Measurements from ENCODE around the gene TSFM.
A peak's percentile ranks its signal among the peaks of the same experiment; 100 is the strongest.

TSFM gene

DNA sequence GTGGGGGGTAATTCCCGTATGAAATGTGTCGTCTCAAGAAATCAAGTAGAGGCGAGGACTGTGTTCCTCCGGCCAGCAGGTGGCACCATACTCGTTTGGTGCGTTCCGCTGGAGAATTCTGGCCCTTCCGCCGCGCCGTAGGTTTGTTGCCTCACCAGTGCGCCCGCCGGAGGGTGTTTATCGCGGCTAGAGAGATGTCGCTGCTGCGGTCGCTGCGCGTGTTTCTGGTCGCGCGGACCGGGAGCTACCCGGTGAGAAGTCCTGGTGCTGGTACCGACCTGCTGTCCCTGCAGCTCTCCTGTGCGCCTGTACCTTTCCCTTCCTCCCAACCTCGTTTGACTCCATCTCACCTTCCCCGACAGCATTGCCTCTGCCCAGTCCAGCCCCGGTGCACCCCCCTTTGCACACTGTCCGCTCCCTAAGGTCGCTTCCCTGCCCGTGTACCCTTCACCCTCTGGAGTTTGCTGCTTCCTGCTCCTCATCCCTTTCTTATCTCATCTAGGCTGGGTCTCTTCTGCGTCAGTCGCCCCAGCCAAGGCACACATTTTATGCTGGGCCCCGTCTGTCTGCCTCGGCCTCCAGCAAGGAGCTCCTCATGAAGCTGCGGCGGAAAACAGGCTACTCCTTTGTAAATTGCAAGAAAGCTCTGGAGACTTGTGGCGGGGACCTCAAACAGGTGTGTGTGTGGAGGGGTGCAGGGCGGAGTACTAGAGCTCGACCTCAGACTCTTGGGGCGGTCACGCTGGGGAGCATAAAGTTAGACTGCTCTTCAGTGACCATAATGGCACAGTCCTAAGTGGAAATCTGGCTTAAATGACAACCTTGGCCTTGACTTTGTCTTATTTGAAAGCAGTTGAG is at the start of gene TSFM:
TSS of gene TSFM (plus strand) at position 180 of the 858 bp plus-strand sequence. CDS start at position 195, 15 bp downstream.
- DNase-seq (ENCODE audit: low read depth in 4 of 4, low spot score in 1 of 4), result peak; percentile 95 to 100 (median 96)

DNA sequence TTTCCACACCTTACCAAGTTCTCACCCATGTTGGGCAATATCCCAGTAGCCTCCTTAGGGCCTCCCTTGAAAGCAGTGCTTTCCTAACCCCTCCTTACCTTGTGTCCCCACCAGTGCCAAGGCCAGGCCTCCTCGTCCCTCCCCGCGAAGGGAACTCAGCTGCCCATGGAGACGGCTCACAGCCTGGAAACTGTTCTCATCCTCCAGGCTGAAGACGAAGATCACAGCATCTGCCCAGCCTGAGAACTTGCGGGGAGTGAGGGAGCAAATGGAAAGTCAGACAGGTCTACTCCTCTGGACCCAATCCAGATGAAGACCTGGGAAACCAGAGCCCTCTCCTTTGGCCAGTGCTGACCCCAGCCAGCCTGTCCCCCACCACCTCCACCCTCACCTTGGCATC is 48.7 kb upstream of the TSFM start:
- no peak for DNase-seq (ENCODE audit: low read depth in 4 of 4, low spot score in 1 of 4)

DNA sequence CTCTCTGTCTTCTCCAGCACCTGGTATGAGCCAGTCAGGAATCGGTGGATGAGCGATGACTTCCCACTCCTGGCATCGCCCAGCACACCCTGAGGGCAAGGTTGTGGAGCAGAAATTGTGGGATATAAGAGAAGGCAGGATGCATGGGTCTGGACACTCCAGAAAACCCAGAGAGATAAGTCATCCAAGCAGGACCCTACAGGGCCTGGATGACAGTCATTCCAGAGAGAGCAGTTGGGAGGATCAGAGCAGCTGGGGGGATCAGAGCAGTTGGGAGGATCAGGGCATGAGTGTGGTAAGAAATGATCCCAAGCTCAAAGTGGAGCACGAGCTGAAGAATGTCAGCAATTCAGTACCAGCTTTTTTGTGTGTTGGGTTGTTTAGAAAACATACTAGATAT is 48.0 kb upstream of the TSFM start:
- no peak for DNase-seq (ENCODE audit: low read depth in 4 of 4, low spot score in 1 of 4)

DNA sequence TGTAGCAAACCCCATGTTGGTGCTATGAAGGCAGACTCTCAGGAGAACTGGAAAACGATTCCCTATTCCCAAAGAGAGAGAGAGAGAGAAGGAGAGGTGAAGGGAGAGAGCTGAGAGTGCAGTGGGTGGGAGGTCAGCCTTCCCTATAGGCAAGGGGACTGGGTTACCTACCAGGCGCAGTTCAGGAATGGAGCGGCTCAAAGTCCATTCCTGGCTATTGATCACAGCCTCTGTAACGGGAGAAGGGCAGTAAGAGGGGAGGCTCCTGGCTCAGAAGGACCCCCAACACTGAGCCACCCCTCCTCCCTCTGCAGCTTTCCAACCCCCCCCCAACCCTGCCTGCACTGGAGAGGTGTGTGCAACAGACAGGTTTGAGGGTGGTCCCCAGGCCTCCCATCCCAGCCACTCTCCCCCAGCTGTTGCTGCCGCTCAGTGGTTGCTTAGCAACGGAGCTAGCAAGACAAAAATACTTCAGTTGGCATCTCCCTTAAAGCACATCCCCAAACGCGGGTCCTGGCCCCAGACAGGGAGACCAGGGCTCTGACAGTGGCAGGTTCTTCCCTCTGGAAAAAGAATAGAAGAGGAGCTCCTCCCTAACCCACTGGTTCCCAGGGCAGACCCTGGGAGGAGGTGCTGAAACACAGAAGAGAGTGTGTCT is 47.3 kb upstream of the TSFM start:
- no peak for DNase-seq (ENCODE audit: low read depth in 4 of 4, low spot score in 1 of 4)

DNA sequence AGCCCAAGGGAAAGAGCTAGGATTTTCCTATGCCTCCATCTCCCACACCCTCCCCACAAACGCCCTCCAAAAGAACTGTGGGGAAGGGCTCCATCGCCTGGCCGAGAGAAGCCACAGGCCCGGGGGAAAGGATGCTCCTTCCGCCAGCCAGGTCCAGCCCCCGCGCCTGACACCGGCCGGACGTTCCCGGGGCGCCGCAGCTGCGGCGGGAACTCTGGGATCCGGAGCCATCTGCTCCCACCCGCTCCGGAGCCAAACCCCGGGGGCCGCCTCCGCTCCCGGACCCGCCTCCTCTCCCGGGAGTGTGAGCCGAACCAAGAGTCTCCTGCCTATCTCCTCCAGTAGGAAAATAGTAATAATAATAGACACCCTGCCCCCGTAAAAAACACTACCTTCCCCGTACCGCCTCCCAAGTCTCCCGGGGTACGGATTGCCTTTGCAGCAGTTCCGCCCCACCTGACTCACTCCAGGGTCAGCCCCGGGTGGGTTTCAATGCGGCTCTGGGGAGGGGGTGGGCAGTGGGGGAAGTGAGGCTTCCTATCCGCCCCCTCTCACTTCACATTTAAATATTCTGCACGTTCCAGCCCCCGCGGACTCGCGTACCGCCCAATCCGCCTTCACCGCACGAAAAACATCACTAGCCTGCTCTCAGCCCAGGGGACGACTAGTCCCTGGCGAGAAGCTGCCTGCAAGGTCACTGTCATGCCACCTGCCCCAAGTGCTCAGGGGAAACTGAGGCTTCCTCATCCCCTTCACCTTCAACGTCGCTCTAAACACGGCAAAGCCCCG is 46.4 kb upstream of the TSFM start:
- no peak for DNase-seq (ENCODE audit: low read depth in 4 of 4, low spot score in 1 of 4)

DNA sequence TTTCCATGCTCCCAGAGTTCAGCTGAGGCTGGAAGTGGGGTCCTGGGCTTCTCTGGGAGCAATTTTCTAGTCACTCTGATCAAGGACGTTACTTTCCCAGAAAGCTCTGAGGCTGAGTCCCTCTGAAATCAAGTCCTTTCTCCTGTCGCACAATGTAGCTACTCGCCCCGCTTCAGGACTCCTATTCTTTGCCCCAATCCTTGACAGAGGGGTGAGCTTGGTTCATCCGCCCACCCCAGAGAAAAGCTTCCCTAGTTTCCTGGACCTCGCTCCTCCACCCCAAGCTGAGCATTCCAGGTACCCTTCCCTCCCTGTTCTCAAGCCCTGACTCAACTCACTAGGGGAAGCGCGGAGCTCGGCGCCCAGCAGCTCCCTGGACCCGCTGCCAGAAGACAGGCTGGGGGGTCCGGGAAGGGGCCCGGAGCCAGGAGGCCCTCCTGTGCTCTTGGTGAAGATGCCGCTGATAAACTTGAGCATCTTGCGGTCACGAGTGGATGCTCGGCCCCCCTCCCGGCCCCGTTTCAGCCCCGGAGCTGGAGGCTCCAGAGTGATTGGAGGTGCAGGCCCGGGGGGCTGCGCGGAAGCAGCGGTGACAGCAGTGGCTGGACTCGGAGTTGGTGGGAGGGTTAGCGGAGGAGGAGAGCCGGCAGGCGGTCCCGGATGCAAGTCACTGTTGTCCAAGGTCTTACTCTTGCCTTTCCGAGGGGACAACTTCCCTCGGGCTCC is 45.7 kb upstream of the TSFM start:
- no peak for DNase-seq (ENCODE audit: low read depth in 4 of 4, low spot score in 1 of 4)

DNA sequence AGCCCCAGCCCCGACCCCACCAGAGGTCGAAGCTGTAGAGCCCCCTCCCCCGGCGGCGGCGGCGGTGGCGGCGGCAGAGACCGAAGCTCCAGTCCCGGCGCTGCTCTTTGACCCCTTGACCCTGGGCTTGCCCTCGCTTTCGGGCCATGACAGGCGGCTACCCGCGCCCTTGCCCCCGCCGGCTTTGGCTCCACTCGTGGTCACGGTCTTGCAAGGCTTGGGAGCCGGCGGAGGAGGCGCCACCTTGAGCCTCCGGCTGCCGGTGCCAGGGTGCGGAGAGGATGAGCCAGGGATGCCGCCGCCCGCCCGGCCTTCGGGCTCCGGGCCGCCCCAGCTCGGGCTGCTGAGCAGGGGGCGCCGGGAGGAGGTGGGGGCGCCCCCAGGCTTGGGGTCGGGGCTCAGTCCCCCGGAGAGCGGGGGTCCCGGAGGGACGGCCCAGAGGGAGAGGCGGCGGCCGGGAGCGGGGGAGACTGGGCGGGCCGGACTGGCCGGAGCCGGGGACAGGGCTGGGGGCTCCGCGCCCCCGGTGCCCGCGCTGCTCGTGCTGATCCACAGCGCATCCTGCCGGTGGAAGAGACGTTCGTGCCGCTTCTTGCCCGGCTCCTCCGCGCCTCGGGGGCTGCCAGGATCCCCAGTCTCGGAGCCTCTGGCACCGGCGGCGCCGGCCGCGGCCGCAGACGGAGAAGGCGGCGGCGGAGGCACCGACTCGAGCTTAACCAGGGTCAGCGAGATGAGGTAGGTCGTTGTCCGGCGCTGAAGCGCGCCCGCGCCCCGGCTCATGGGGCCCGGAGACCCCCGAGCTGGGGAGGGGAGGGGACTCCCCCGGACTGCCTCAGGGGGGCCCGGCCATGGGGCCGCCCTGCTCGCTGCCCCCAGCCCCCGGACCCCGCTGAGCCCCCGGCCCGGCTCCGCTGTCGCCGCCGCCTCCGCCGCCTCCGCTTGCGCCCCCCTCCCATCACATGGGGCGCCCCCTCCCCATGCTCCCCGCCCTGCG is 44.8 kb upstream of the TSFM start:
- DNase-seq (ENCODE audit: low read depth in 4 of 4, low spot score in 1 of 4), result no peak

DNA sequence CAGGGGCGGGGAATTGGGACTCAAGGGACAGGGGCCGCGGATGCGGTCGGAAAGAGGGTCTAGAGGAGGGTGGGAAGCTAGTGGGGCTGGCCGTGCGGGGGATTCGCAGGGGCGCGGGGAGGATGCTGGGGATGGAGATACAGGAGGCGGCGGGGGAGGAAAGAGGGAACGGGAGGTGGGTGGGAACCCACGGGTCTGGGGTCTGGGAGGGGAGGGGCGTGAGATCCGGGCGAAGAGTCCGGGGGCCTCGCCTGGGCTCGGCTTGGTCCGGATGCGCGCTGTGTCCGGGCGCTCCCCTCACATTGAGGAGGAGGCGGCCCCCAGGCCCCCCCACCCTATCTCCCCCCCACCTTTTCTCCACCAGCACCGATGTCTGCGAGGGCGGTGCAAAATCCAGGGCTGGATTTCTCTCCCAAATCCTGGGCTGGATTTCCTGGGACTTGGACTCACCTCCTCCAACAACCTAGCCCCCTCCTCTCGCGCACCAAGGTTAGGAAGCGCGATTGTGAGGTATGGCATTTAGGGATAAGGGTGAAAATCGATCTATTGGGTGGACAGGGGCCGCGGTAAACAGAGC is 43.8 kb upstream of the TSFM start, which contains the start of gene AGAP2:
TSS of gene AGAP2 (minus strand) at position 82 of the 577 bp plus-strand sequence. CDS start 496 bp downstream, outside the sequence.
- DNase-seq (ENCODE audit: low read depth in 4 of 4, low spot score in 1 of 4), result no peak

DNA sequence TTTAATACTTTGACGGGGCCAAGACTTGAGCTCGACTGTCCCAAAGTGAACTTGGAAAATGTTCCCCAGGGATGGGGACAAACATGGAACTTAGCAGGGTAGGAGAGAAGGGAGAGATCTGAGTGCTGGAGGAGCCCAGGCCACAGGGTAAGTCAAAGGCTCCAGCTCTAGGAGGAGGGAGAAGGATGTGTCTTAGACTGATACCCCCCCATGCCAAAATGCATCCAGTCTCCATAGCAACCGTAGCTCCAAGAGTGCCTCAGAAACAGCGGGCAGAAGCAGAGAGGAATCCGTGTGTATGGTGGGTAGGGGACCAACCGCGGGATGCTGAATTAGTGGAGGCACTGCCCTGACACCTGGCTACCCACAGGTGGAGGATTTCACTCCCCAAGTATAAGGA is 43.2 kb upstream of the TSFM start:
- DNase-seq (ENCODE audit: low read depth in 4 of 4, low spot score in 1 of 4), result no peak

DNA sequence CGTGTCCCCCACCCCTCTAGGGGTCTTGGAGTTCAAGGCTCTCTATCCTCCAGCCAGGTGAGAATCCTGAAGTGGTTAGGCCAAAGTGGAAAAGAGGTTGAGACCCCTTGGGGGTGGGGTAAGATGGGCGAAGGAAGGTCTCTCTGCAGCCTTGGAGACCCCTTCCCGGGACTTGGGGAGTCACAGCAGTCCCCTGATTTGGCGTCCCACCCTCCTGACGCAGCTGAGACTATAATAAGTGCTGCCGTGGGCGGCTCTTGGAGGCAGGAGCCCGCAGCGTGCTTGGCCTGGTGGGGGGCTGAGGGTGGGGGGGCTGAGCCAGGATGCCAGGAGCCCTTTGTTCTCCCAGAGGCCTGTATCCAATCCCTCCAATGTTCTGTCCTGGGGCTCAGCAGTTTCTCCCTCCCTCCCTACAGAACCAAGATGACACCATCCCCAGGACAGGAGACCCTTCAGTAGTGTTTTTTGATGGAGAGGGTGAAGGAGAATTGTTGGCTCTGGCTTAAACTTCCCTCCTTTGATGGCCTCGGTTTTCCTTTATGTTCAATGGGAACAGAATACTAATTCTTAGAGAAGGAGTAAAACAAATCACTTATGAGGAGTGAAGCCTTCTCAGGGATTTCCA is 42.6 kb upstream of the TSFM start:
- DNase-seq (ENCODE audit: low read depth in 4 of 4, low spot score in 1 of 4), result no peak

DNA sequence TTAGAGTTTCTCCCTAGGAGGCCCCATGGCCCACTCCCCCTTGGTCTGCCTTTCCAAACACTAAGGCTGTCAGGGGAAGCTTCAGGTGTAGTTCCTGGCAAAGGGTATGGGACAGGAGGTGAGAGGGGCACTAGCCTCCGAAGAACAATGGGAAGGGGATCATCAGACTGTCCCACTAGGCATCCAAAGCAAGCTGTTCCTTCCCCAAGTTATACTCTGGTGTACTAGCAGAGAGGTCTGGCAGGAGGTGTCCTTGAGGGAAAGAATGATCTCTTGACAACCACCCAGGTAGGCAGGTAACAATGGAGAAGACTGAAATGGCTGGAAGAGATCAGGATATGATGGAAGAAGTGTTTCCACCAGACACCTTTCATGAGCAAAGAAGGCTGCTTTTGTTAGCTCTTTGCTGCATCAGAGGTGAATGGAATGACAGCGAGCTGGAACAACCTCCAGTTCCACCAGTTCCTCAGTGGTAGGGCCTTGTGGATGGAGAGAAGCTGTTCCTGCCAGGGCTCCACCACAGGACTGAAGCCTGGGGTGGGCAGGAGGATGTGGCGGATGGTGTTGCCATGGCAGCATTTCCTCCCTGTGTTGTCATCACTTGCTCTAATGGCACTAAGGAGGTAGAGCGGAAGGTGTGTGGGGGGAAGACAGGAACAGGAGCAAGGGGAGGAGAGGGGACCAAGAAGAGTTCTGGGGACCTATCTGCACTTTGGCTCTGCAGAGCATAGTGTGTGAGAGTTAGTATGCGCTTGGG is 41.8 kb upstream of the TSFM start:
- peak; percentile 31 to 63 (median 40) for DNase-seq (ENCODE audit: low read depth in 4 of 4, low spot score in 1 of 4)

DNA sequence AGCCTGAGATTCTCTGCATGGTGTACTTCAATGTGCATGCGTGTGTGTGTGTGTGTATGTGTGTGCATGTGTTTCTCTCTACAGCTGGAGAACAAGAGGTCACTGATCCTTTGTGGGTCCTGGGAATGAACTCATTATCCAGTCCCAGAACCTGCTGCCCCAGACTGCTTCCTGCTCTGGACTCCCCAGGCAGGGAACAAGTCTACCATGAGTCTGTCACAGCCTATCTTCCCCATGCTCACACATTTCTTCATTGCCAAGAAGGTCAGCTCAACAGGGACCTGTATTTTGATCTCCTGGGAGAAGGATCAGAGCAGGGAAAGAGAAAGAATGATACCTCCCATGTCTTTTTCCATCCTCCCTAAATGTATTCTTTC is 41.2 kb upstream of the TSFM start:
- DNase-seq (ENCODE audit: low read depth in 4 of 4, low spot score in 1 of 4), result no peak

DNA sequence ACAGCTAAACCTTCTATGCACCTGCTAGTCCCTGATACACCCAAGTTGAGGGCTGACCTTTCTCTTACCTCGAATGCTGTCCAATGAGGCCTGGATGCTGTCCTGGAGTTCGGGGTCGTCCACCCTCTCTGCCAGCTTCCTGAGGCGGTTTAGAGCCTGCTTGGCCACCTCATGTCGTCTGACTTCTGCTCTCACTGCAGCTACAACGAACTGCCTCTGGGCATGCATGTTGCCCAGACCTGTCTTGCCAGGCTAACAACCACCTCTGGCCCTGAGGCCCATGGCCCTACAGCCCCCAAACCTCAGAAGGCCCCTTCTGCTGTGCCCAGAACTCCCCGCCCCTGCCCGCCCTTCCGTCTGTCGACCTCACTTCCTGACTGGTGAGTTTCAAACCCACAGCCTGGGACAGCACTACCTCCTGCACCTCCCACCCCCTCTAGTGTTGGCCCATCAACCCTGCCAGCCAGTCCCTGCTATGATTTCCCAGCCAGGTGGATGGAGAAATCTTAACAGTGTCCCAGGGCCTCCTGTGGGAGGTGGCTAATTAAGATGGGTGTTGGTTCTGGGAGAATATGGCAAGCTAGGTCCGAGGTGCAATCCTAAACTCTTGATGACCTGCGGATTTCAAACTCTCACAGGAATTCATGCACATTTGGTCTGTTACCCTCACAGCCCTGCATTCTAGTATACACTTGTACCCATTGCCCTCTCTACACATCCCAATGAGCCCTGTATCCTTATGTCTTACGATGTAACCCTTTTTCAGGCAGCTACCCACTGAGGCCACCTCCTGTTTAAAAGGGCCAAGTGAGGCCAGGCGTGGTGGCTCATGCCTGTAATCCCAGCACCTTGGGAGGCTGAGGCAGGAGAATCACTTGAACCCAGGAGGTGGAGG is 40.5 kb upstream of the TSFM start:
- peak; percentile 49 to 78 (median 58) for DNase-seq (ENCODE audit: low read depth in 4 of 4, low spot score in 1 of 4)

DNA sequence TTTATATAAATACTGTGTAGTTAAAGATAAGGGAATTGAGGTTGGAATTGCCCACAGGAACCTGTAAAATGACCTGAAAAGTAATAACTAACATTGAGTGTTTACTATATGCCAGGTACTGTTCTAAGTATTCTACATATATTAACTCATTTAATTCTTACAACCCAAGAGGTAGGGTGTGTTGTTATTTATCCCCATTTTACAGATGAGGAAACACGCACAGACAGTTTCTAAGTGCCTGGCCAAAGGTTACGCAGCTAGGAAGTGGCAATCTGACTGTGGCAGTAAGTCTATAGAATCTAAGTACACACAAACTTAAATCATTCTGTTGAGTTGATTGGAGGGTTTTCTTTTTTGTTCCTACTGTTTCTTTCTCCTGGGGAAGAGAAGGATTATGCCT is 38.8 kb upstream of the TSFM start:
- DNase-seq (ENCODE audit: low read depth in 4 of 4, low spot score in 1 of 4), result no peak

DNA sequence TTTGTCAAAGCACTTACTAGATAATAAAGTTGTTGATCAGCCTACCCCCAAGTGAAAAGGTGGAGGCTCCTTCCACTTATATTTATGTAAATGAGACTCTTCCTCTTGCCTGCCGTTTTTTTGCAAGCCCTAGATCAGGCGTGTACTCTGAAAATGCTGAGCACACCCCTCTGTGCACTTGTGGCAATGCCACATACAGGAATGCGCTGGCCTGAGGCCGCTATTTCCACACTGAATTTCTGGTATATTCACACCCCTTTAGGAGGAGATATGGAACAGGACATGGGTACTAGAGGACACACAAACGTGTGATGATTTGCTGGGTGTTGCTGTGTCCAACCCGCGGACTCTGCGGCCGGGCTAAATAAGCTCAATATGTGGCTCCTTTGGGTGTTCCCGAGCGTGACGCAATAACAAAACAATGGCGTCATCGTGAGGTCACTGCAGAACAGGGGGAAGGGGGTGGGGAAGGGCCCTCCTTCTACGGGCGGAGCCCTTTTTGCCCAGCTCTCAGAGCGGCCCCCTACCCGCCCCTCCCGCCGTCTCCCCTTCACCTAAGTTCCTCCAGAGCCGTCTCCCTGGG is 38.3 kb upstream of the TSFM start:
- DNase-seq (ENCODE audit: low read depth in 4 of 4, low spot score in 1 of 4), result peak; percentile 43 to 67 (median 66)

DNA sequence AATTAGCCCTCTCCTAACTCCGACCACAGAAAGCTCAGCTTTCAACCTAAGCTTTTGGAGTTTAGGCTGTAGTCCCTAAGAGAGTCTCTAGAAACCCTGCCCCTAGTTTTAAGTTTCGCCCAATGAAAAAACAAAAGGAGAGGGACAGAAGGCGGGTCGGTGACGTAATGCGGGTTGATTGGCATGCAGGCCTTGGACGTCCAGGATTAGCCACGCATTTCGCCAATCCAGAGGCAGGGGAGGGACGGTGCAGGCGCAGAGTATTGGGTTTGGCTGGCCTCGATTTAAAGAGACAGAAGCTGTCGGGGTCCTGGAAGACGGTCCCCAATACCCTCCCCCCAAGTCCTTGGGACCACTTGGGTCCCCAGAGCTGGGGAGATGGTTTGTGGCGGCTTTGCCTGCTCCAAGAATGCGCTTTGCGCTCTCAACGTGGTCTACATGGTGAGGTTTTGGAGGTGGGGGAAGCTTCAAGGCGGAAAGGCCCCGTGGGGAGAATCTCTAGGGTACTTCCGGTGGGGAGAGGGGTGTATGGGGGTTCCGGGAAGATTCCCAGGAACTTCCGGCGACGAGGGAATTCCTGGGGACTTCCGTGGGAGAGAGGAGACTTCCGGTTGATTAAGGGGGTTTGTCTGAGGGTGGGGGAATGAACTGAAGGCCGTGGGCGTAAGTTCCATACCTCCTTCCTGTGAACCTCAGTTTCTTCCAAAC is 37.7 kb upstream of the TSFM start, which contains the start of gene TSPAN31:
TSS of gene TSPAN31 (plus strand) at position 263 of the 708 bp plus-strand sequence. CDS start at position 379, 116 bp downstream.
- peak; percentile 85 to 94 (median 89) for DNase-seq (ENCODE audit: low read depth in 4 of 4, low spot score in 1 of 4)
